Subcutaneous adipose tissue (tissue), 4 donors: Measurements from ENCODE around the gene COX10. TPM values are rescaled to one million over a fixed set of nuclear protein-coding genes. Genes with fewer than 3 reads are reported as not detected.

Source experiments
- CTCF ChIP-seq: fragments of 450-650 bp; IDR thresholded peaks from one replicate; pipeline ENCODE4 v1.5.1; 2016; ENCODE audit warnings: low read depth, mild to moderate bottlenecking, control low read depth, antibody characterized with exemption, moderate library complexity
- total RNA-seq, 4 donors: library from RNA; depleted of rRNA; stranded (reverse); fragments of >200 nt; gene quantifications; one replicate each; pipeline ENCODE4 v1.1.0, GENCODE V29; 2016

COX10 gene
- total RNA-seq: 10 to 100 TPM; 13.9 to 25.9 (median 15.8) TPM

- TF ChIP-seq CTCF: no peak
Measured at GRCh38 chr17:14069251-14070021, at the start of gene COX10. Gene COX10, plus strand, starts transcription at chr17:14069504. Its CDS starts 102 bp downstream, at chr17:14069606.

DNA sequence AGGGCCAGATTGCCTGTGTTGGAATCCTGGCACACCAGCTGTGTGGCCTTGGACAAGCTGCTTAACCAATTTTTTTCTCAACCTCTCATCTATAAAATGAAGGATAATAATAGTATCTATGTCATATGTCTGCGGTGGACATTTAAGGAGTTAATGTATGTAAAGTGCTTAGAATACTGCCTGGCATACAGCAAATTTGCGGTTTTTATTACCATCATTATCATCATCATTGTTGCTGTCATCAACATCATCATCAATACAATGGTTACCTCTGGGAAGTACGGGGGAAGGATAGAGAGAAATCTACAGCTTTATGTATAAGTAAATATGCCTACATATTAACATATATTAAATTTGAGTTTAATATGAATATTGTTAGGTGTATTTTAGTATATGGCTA, 37.1 kb upstream of the COX10 start:
- no peak for TF ChIP-seq CTCF

DNA sequence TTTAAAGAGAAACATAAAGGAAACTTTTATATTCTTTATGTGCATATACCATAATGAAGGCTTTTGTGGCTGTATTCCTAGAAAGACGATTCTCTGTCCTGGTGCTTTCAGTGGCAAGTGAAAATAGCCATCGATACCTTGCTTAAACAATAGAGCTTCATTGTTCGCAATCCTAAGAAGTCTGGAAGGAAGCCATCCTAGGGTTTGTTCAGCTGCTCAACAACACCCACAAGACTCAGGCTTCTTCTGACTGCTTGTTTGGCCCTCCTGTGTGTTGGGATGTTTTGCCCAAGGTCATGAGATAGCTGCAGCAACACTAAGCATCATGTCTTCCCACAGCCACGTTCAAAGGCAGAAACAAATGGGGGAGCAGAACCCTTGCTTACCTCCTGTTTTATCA, 36.1 kb upstream of the COX10 start:
- no peak for TF ChIP-seq CTCF

- no peak for TF ChIP-seq CTCF
Measured at GRCh38 chr17:14037453-14037852, 31.9 kb upstream of the COX10 start.

DNA sequence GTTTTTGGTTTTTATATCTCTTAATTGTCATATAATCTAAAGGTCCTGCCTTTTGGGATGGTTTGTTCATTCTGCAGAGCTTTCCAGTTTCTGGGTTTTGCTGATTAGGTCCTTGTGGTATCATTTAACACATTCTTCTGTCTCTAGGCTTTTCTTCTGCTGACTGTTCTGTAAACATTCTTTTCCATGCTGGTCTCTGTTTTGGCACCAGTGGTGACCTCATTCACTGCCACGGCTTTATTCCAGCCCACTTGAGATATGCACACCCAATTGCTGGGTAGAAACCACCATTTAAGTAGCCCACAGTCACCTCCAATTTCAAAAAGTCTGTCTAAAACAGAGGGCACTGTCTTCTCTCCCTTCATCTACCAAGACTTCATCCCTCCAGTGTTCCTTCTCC, 31.1 kb upstream of the COX10 start:
- no peak for TF ChIP-seq CTCF

DNA sequence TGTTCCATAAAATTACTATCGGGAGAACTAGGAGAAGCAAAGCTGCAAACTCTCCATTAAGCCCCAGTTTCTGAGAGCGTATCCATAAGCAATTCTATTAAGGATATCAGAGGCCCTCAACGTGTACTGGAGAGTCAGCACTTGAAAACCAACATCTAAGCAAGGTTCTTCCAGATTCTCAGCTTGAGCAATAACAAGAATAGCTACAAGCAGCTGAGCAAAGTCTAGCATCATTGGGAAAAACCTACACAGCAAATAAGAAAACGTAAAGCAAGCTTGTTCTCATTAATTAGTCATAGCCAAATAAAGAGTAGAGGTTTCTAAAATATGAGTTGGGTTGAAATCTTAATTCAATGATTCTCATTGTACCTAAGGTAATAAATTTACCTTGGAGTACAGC, 26.9 kb upstream of the COX10 start:
- TF ChIP-seq CTCF: no peak

- TF ChIP-seq CTCF: no peak
Measured at GRCh38 chr17:14044702-14045101, 24.6 kb upstream of the COX10 start.
